Measurements from ENCODE around the gene EHF. TPM values are rescaled to one million over a fixed set of nuclear protein-coding genes. Genes with fewer than 3 reads are reported as not detected.
"Not testable (repeated sequence)": the region's sequence is repeated elsewhere in the genome, so short reads cannot be mapped to it uniquely, and the experiment has no call there.

EHF gene
- total RNA-seq, 1 donor from 2014 or later = 36.4 TPM

- H3K4me3 ChIP-seq = no peak overlapping the region
- H3K4me1 ChIP-seq = peaks cover 19% of the 10 kb centered on the region
- H3K36me3 ChIP-seq = no peaks in the 10 kb centered on the region
- intact Hi-C loops (cut with DNase I) = loop anchor here (10.0 kb wide), 1 partner anchor 307 kb away; no protein-coding TSS in a partner anchor
- ATAC-seq = no peak
- no peak overlapping the region for H3K27ac ChIP-seq
- H3K27me3 ChIP-seq = peaks cover 7% of the 10 kb centered on the region
- DNase-seq = no peak
- no peak for TF ChIP-seq CTCF (IDR thresholded peaks at IDR 0.05)
- H3K9me3 ChIP-seq = no peaks in the 10 kb centered on the region
Measured at GRCh38 chr11:34588023-34588422, 32.9 kb upstream of the EHF start.

GRCh38 chr11:34588701-34589100 lies 32.2 kb upstream of the EHF start:
- ATAC-seq (no peak), DNase-seq (no peak)
- intact Hi-C loops (cut with DNase I) = loop anchor here (10.0 kb wide), 1 partner anchor 306 kb away; no protein-coding TSS in a partner anchor
- Histone ChIP-seq H3K9me3 (no peaks in the 10 kb centered on the region), H3K27ac (no peak overlapping the region), H3K36me3 (no peaks in the 10 kb centered on the region), H3K4me3 (no peak overlapping the region), H3K27me3 (peaks cover 7% of the 10 kb centered on the region), H3K4me1 (peaks cover 19% of the 10 kb centered on the region)
- TF ChIP-seq CTCF (IDR thresholded peaks at IDR 0.05) = no peak

- DNase-seq, ATAC-seq, H3K4me3 ChIP-seq, H3K9me3 ChIP-seq, H3K36me3 ChIP-seq, H3K27ac ChIP-seq, H3K27me3 ChIP-seq: not testable (repeated sequence)
- intact Hi-C loops (cut with DNase I) = loop anchor here (10.0 kb wide), 1 partner anchor 306 kb away; no protein-coding TSS in a partner anchor
- H3K4me1 ChIP-seq = peaks cover 19% of the 10 kb centered on the region
Measured at GRCh38 chr11:34589177-34589576, 31.7 kb upstream of the EHF start.

- Histone ChIP-seq H3K4me3 (no peak overlapping the region), H3K27ac (no peak overlapping the region), H3K4me1 (no peaks in the 10 kb centered on the region), H3K9me3 (no peaks in the 10 kb centered on the region), H3K27me3 (peaks cover 7% of the 10 kb centered on the region), H3K36me3 (no peaks in the 10 kb centered on the region)
- TF ChIP-seq CTCF (IDR thresholded peaks at IDR 0.05) = no peak
- intact Hi-C loops (cut with DNase I) = no loop called here
- ATAC-seq = no peak
- DNase-seq = no peak
Measured at GRCh38 chr11:34593085-34593484, 27.8 kb upstream of the EHF start.

GRCh38 chr11:34594603-34595002 lies 26.3 kb upstream of the EHF start:
- Histone ChIP-seq H3K9me3 (no peaks in the 10 kb centered on the region), H3K4me1 (no peaks in the 10 kb centered on the region), H3K36me3 (no peaks in the 10 kb centered on the region), H3K27ac (no peak overlapping the region), H3K4me3 (no peak overlapping the region), H3K27me3 (peaks cover 7% of the 10 kb centered on the region)
- DNase-seq (no peak), ATAC-seq (no peak)
- intact Hi-C loops (cut with DNase I) = no loop called here
- no peak for TF ChIP-seq CTCF (IDR thresholded peaks at IDR 0.05)

- no peak for TF ChIP-seq CTCF (IDR thresholded peaks at IDR 0.05)
- no peak for ATAC-seq
- no peak overlapping the region for H3K27ac ChIP-seq
- no peaks in the 10 kb centered on the region for H3K9me3 ChIP-seq
- DNase-seq = no peak
- H3K36me3 ChIP-seq = no peaks in the 10 kb centered on the region
- H3K4me3 ChIP-seq = no peak overlapping the region
- peaks cover 5% of the 10 kb centered on the region for H3K4me1 ChIP-seq
- intact Hi-C loops (cut with DNase I) = no loop called here
- H3K27me3 ChIP-seq = peaks cover 7% of the 10 kb centered on the region
Measured at GRCh38 chr11:34595391-34595790, 25.5 kb upstream of the EHF start.

Measured in upper lobe of right lung (tissue), 1 donor.